Smooth muscle cell (in vitro differentiated cells): Measurements from ENCODE around the gene DTNBP1. TPM values are rescaled to one million over a fixed set of nuclear protein-coding genes. Genes with fewer than 3 reads are reported as not detected.

Experiments
- DNase-seq: peaks from one replicate; lab custom pipeline; 2025; ENCODE audit not compliant: unreplicated experiment; lab: John Stamatoyannopoulos, UW
- H2AFZ ChIP-seq: fragments of 200-600 bp; sonication (generic); 2 replicates; pipeline ENCODE4 v1.6.0; 2016; ENCODE audit warnings: antibody characterized with exemption, low read depth, mild to moderate bottlenecking
- H3F3A ChIP-seq: fragments of 200-600 bp; sonication (generic); 2 replicates; pipeline ENCODE4 v1.6.0; 2017; ENCODE audit warnings: antibody characterized with exemption, low read depth
- H3K27ac ChIP-seq: fragments of 200-600 bp; sonication (generic); 2 replicates; pipeline ENCODE4 v1.5.1; 2016; ENCODE audit warnings: low read depth, mild to moderate bottlenecking
- H3K27me3 ChIP-seq: fragments of 200-600 bp; sonication (generic); 2 replicates; pipeline ENCODE4 v1.6.1; 2016; ENCODE audit warnings: low read depth, mild to moderate bottlenecking
- H3K36me3 ChIP-seq: fragments of 200-600 bp; sonication (generic); 2 replicates; pipeline ENCODE4 v1.5.1; 2016; ENCODE audit warnings: low read depth
- H3K4me1 ChIP-seq: fragments of 200-600 bp; sonication (generic); 2 replicates; pipeline ENCODE4 v1.5.1; 2016; ENCODE audit warnings: low read depth
- H3K4me2 ChIP-seq: fragments of 200-600 bp; sonication (generic); 2 replicates; pipeline ENCODE4 v1.6.0; 2016; ENCODE audit warnings: mild to moderate bottlenecking
- H3K4me3 ChIP-seq: fragments of 200-600 bp; sonication (generic); 2 replicates; pipeline ENCODE4 v1.5.1; 2016; ENCODE audit warnings: mild to moderate bottlenecking
- H3K79me2 ChIP-seq: fragments of 200-600 bp; sonication (generic); 2 replicates; pipeline ENCODE4 v1.6.0; 2016; ENCODE audit warnings: low read depth, mild to moderate bottlenecking
- H3K9ac ChIP-seq: fragments of 200-600 bp; sonication (generic); 2 replicates; pipeline ENCODE4 v1.6.0; 2016; ENCODE audit warnings: low read depth
- H3K9me3 ChIP-seq: fragments of 200-600 bp; sonication (generic); replicated peaks from 2 replicates; pipeline ENCODE4 v1.5.1; 2016; ENCODE audit warnings: low read depth
- H4K20me1 ChIP-seq: fragments of 200-600 bp; sonication (generic); 2 replicates; pipeline ENCODE4 v1.6.0; 2016; ENCODE audit warnings: low read depth
- CTCF ChIP-seq: fragments of 200-600 bp; sonication (generic); IDR thresholded peaks from 2 replicates; pipeline ENCODE4 v1.5.1; 2017; ENCODE audit warnings: borderline replicate concordance, mild to moderate bottlenecking, antibody characterized with exemption; ENCODE audit not compliant: insufficient read depth, poor library complexity, severe bottlenecking
- WGBS: methylation state at CpG from one replicate; pipeline ENCODE4 v1.1.7; 2016; ENCODE audit warnings: low lambda C conversion rate; 5-methylcytosine and 5-hydroxymethylcytosine counted together
- polyA plus RNA-seq: library from polyadenylated mRNA; unstranded; fragments of >200 nt; fragmentation: Nextera tagmentation; extraction: Ambion mirVana; gene quantifications from 2 replicates; pipeline ENCODE4 v1.2.1, GENCODE V29; 2016
- total RNA-seq: library from RNA; depleted of rRNA; stranded (reverse); fragments of >200 nt; gene quantifications from 2 replicates; pipeline ENCODE4 v1.2.3, GENCODE V29; 2014

Gene DTNBP1
- total and polyA plus RNA-seq, 2 experiments from 2014 or later, result 11.9 to 24.2 TPM

DNA sequence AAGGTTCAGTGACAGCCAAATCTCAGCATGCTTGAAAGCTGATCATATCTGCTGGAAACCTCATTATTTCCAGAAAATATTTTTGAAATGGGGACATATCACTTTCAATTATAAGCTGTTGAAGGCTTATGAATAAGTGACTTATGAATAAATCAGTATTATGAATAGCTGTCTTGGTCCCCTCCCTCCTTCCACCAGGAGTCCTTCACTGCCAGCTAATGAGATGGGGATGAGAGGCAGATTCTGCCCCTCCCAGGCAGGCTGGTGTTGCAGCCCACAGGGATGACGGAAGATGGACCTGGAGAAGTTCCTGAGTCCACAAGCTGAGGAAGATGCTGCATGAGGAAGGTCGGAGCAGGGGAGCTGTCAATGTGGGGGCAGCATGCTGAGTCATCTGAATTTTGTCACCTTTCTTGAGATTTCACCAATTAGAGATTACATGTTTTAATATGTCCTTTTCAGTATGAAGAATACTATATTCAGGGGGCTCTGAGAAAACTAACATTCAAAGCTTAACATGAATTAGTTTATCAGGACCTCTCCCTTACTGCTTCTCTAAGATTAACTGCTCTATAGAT lies 112.2 kb downstream of the DTNBP1 start:
- 97% methylated on average over 2 of the region's 2 CpGs for WGBS
- Histone ChIP-seq H2AFZ (no peak overlapping the region), H3K27ac (no peak overlapping the region), H3K9me3 (no peaks in the 10 kb centered on the region), H3K4me2 (no peak overlapping the region), H3K4me3 (no peak overlapping the region), H3K27me3 (no peaks in the 10 kb centered on the region), H3F3A (no peaks in the 10 kb centered on the region), H3K4me1 (peaks cover 1% of the 10 kb centered on the region), H4K20me1 (no peaks in the 10 kb centered on the region), H3K79me2 (no peaks in the 10 kb centered on the region), H3K36me3 (no peaks in the 10 kb centered on the region), H3K9ac (no peak overlapping the region)
- DNase-seq, result no peak
- TF ChIP-seq CTCF, result no peak

GRCh38 chr6:15549371-15549770 lies 113.5 kb downstream of the DTNBP1 start:
- no peak overlapping the region for H3K27ac ChIP-seq
- no peak for DNase-seq
- WGBS, result 94% methylated on average over 14 of the region's 14 CpGs
- no peak overlapping the region for H3K4me3 ChIP-seq
- H3K79me2 ChIP-seq, result no peaks in the 10 kb centered on the region
- no peaks in the 10 kb centered on the region for H3K4me1 ChIP-seq
- H4K20me1 ChIP-seq, result no peaks in the 10 kb centered on the region
- no peaks in the 10 kb centered on the region for H3K36me3 ChIP-seq
- no peaks in the 10 kb centered on the region for H3K9me3 ChIP-seq
- H3F3A ChIP-seq, result no peaks in the 10 kb centered on the region
- no peak overlapping the region for H3K4me2 ChIP-seq
- no peak overlapping the region for H2AFZ ChIP-seq
- no peaks in the 10 kb centered on the region for H3K27me3 ChIP-seq
- TF ChIP-seq CTCF, result no peak
- no peak overlapping the region for H3K9ac ChIP-seq

GRCh38 chr6:15547400-15547799 lies 115.4 kb downstream of the DTNBP1 start:
- no peaks in the 10 kb centered on the region for H3K27me3 ChIP-seq
- H4K20me1 ChIP-seq, result peaks cover 4% of the 10 kb centered on the region
- no peaks in the 10 kb centered on the region for H3K4me1 ChIP-seq
- H3K36me3 ChIP-seq, result no peaks in the 10 kb centered on the region
- no peaks in the 10 kb centered on the region for H3K9me3 ChIP-seq
- no peak for TF ChIP-seq CTCF
- H3F3A ChIP-seq, result no peaks in the 10 kb centered on the region
- WGBS, result 54% methylated on average over 5 of the region's 5 CpGs
- H3K27ac ChIP-seq, result no peak overlapping the region
- no peak overlapping the region for H3K4me3 ChIP-seq
- H3K79me2 ChIP-seq, result no peaks in the 10 kb centered on the region
- no peak overlapping the region for H3K9ac ChIP-seq
- no peak overlapping the region for H3K4me2 ChIP-seq
- no peak for DNase-seq
- no peak overlapping the region for H2AFZ ChIP-seq

GRCh38 chr6:15546591-15546990 lies 116.2 kb downstream of the DTNBP1 start:
- 78% methylated on average over 5 of the region's 5 CpGs for WGBS
- TF ChIP-seq CTCF, result no peak
- H2AFZ ChIP-seq, result no peak overlapping the region
- peaks cover 4% of the 10 kb centered on the region for H4K20me1 ChIP-seq
- H3K27me3 ChIP-seq, result no peaks in the 10 kb centered on the region
- H3K4me1 ChIP-seq, result no peaks in the 10 kb centered on the region
- H3K9ac ChIP-seq, result no peak overlapping the region
- no peaks in the 10 kb centered on the region for H3K9me3 ChIP-seq
- no peak overlapping the region for H3K4me2 ChIP-seq
- H3F3A ChIP-seq, result no peaks in the 10 kb centered on the region
- no peak overlapping the region for H3K27ac ChIP-seq
- DNase-seq, result no peak
- no peaks in the 10 kb centered on the region for H3K36me3 ChIP-seq
- no peaks in the 10 kb centered on the region for H3K79me2 ChIP-seq
- H3K4me3 ChIP-seq, result no peak overlapping the region
